GM19193 (cell line): Measurements from ENCODE around the gene CUL2.
A peak's percentile ranks its signal among the peaks of the same experiment; 100 is the strongest.

ENCODE experiments used
- POLR2A ChIP-seq: IDR thresholded peaks from 4 replicates; pipeline ENCODE4 v1.6.1; 2011; ENCODE audit not compliant: insufficient read depth, insufficient read length; ENCODE audit errors: extremely low read depth

The CUL2 gene

DNA sequence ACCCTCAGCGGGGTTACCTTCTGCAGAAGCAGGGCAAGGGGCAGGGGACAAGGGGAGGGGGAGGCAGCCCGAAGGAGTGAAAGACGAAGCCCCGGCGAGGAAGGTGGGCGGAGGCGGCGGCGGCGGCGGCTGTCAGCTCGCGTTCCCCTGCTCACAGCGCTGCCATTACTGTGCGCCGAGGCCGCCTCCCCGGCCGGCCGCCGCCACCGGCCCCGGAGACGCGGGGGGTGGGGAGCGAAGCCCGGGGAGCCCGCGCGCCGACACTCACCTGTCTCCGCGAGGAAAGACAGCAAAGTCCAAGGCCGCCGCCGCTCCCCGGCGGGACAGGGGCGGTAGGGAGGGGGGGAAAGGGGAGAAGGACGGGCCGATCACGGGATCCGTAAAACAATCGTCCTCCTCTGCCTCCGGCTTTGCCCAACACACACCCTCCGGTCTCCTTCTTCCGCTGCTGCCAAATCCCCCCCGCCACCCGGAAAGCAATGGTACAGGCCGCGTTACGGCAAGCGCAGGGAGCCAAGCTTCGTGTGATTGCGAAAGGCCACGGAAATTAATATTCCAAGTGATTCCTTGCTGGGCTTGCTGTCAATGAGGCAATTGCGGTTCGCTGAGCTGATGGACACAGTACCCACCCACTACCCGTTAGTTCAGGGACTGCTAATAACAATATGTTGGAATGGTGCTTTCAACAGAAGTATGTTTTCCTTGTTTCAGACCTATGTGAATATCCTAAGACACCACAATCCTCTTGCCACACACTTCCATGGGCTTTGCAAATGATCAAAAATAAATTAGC is at the start of gene CUL2:
CUL2 (minus strand) TSS at position 180 of the 793 bp plus-strand sequence. CDS start 19,024 bp downstream, outside the sequence.
- peak; percentile 43 for TF ChIP-seq POLR2A

DNA sequence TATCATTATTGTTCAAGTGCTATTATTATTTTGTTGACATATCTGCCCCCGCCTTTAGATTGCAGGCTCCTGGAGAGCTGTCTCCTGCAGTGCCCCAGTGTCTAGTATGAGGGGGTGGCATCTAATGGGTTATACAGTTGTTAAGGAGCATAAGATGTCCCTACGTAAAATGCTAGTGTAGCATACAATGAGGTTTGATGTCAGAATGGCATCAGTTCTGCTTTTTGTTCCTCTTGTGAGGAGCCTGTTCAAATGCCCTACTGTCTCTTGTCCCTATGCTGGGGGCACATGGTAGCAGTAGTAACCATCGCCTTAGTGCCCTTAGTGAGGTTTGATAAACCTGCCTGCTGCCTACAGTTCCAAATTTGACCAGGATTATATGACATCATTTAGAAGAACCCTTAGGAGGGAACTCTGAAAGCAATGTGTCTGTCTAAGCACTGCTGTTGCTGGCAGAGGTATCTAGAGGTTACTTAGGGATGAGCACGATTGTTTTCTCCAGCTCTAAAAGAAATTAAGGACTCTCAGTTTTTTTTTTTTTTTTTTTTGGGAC is 46.2 kb upstream of the CUL2 start:
- peak; percentile 33 for TF ChIP-seq POLR2A

DNA sequence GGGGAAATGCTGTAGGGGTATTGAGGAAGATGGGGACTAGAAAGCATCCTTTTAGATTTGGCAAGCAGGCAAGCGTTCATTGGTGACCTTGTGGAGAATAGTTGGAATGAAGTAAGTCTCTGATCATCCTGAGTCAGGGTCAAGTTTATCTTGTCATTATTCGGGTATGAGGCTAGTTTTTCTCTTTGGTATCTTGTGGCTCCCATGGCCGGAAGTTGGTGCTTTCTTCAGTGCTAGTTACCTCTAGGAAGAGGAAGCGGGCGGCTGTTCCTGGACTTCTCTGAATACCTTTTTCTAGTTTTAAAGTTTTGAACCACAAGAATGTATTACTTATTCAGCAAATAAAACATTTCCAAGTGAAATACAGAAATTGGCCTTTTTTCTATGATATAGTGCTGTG is 45.7 kb upstream of the CUL2 start:
- no peak for TF ChIP-seq POLR2A

DNA sequence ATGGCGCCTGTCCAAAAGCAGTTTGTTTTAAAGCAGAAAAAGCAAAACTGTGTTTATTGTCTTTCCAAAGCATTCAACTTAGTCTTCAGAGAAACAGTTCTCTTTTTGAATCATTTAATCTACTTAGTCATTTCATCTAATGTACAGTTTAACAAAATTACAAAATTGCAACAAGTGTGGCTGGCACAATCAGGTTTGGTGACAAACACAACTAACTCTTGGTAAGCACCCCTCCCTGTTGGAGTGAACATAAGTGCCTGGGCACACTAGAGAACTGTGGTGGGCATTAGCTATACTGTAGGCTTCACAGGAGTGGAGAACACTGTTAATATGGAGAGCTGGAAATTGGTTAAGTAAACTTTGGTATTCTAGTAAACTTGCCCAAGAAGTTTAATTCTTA is 43.4 kb upstream of the CUL2 start:
- TF ChIP-seq POLR2A, result no peak

DNA sequence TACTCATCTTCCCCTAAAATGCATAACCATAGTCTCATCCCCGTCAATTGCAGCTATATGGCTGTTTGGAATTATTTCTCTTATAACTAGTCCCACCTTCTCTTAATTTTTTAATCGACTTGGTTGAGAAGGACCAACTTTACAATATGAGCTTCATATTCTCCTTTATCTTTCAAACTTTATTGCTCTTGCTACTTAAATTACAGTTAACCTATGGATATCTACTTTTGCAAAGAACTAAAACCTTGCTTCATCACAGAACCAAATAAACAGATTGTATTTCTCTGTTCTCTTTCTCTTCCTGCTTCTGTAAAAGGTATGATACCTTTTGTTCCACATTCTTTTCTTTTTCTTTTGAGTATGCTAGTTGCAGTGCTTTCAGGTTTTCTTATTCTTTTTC is 42.6 kb upstream of the CUL2 start:
- no peak for TF ChIP-seq POLR2A

DNA sequence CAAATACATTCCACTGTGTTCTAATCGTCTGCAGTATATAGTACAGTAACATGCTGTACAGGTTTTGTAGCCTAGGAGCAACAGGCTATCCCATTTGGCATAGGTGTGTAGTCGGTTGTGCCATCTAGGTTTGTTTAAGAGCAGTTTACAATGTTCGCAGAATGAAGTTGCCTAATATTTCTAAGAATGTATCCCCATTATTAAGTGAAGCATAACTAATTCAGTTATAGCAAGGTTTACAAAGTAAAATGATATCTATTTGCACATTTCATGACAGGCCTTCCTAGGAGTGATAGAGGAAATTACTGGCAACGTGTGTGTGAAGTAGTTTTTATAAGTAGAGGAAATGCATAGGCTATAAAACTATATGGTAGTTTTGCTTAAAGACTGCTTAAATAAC is 40.5 kb upstream of the CUL2 start:
- no peak for TF ChIP-seq POLR2A

DNA sequence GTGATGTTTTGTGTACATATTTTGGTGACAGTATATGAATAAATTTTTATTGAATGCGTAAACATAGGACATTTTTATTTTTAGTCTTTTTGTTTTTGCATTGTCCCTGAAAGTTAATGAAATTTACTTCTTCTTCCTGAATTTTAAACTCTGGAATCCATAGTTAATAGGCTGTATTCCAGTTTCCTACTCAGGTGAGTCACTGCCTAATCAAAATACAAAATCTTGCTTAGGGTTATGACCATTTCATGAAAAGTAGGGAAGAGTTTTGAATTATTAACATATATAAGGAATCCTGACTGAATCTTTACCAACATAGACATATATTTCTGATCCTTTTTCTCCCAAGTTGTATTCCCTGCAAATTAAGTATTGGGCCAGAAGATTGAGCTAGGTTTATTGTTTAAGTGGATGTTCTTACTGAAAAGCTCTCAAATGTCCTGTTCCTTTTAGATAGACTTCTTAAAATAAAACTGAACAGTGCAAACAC is 39.1 kb upstream of the CUL2 start:
- TF ChIP-seq POLR2A, result no peak

DNA sequence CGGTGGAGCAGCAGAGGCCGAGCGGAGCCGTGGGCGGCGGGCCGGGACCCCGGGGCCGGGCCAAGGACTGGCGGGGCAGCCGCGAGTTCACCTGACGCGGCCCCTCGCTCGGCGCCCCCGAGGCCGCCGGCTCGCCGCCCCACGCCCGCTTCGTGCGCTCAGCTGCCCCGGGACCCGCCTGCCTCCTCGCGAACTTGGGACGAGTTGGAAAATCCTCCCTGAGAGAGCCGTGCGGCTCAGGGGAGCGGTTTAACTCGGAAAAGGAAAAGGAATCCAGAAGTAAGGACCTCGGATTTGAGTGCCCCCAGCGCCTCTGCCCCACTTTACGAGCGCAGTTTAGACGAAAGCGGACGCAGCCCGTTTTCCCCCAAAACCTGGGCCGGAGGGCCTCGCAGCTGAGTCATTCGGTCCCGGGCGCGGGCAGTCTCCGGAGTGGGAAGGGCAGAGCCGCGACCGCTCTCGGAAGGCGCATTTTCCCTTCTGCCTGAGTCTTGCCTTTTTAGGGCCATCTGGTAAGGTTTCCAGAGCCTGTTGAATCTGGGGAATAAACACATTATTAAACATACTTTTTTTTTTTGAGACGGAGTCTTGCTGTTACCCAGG is 37.2 kb upstream of the CUL2 start:
- no peak for TF ChIP-seq POLR2A

DNA sequence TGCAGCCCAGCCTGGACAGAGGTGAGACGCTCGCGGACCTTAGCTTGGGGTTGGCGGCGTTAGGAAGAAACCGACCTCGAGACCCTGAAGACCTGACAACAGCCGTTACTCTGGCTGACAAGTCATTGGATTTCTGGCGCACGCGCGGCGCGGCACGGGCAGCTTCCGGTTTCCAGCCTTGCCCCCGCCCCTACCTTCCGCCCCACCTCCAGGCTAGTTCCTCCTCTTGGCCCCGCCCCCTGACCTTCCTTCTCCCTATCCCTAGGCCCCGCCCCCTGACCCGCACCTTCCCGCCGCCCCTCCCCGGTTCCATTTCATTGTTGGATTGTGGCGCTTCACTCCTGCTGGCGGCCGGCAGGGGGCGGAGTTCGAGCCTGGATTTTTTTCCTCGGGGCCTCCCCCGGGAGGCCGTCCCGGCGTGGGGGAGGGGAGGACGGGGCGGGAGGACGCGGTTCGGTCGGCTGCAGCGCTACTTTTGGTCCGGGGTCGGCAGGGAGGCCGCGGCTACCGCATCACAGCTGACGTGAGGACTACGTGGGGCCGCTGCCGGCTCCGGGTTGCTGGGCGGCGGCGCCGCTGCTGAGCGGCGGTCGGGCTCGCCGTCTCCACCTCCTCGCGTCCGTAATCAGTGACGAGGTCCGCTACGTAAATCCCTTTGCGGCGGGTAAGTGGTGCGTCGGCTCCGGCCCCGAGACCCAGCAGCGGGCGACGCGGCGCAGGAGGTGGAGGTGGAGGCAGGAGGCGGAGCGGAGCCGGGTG is 36.6 kb upstream of the CUL2 start, which contains the start of gene CREM:
CREM (plus strand) TSS at position 317 of the 759 bp plus-strand sequence. CDS start 10,990 bp downstream, outside the sequence.
- peak; percentile 94 for TF ChIP-seq POLR2A

DNA sequence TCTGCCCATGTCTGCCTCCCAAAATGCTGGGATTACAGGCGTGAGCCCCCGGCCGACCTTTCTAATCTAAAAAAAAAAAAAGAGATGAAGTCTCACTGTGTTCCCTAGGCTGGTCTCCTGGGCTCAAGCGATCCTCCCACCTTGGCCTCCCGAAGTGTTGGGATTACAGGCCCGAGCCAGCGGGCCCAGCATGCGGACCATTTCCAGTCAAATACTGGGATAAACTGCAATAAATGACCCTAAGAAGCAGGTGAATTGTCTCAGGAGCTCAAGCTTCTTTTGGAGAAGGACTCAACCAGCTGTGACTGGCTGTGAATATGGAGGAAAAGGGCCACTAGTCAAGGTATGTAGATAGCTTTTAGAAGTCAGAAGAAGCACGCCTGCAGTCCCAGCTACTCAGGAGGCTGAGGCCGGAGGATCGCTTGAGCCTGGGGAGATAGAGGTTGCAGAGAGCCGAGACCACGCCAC is 36.0 kb upstream of the CUL2 start:
- TF ChIP-seq POLR2A, result no peak

DNA sequence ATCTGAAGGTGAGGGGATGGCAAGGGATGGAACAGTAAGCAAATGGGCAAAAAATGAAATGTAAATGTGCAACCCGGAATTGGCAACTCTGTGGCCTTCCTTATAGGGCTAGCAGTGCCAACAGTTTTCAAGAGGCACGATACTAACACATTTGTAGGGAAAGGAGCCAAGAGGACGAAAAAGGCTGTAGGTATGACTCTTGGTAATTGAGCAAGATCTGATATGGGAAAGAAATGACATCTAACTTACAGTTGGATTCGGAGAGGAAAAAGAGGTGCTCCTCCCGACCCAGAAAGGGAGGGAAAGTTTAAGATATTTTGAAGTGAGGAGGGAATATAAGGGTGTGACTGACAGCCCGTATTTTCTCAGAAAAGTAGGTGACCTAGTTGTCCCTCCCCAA is 34.4 kb upstream of the CUL2 start:
- no peak for TF ChIP-seq POLR2A

DNA sequence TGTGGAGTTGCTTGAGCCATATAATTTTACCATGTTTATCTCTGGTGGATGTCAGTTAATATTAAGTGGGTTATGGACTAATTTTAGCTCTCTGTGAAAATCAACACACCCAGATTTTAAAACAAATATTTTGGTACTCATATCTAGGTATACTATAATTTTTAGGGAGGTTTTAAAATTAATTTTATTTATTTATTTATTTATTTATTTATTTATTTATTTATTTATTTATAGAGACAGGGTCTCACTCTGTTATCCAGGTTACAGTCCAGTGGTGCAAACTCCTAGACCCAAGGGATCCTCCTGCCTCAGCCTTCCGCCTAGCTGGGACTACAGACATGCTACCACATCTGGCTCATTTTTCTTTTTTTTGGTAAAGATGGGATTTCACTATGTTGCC is 29.2 kb upstream of the CUL2 start:
- TF ChIP-seq POLR2A, result no peak

DNA sequence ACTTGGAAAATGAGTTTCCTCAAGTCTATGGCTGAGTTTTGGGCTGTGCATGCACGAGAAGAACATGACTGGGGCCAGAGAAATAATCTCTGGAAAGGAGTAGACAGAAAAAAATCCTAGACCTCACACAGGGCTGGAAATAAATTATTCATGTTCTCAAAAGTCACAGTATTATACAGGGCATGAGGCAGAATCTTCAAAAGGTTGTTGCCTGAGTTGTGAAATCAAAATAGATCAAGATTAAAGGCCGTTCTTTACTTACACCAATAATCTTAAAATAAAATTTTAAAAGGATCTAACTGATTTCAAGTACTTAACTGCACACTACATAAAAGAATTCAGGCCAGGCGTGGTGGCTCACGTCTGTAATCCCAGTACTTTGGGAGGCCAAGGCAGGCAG is 22.4 kb upstream of the CUL2 start:
- TF ChIP-seq POLR2A, result no peak

DNA sequence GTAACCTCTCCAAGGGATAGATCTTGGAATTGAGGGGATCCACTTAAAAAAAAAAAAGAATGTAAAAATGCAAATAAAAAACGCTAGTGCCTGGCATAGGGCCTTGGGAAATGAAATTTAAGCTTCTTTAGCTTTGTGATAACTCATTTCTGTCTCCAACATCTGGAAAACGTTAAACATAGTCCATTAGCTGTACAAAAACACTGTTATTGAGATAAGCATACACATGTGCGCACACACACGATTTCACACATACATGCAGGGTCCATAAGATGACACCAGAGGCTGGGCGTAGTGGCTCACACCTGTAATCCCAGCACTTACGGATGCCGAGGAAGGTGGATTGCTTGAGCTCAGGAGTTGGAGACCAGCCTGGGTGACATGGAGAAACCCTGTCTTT is 13.7 kb upstream of the CUL2 start:
- TF ChIP-seq POLR2A, result no peak

DNA sequence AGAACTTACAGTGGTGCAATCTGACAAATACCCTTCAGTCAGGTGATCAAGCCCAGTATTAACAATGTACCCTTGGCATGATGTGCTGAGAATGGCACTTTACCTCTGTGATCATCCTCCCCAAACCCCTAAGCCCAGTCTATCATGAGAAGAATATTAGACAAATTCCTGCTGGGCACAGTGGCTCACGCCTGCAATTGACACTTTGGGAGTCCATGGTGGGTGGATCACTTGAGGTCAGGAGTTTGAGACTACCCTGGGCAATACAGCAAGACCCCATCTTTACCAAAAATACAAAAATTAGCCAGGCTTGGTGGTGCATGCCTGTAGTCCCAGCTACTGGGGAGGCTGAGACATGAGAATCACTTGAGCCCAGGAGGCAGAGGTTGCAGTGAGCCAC is 7.4 kb upstream of the CUL2 start:
- TF ChIP-seq POLR2A, result no peak

DNA sequence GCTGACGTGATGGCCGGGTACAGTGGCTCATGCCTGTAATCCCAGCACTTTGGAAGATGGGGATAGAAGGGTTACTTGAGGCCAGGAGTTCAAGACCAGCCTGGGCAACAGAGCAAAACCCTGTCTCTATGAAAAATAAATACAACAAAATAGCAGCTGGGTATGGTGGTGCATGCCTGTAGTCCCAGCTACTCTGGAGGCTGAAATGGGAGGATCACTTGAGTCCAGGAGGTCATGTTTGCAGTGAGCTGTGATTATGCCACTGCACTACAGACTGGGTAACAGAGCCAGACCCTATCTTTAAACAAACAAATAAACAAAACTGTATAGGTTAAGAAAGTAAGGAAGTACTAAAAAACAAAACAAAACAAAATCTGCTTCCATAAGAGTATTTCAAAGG is 6.2 kb upstream of the CUL2 start:
- TF ChIP-seq POLR2A, result no peak

DNA sequence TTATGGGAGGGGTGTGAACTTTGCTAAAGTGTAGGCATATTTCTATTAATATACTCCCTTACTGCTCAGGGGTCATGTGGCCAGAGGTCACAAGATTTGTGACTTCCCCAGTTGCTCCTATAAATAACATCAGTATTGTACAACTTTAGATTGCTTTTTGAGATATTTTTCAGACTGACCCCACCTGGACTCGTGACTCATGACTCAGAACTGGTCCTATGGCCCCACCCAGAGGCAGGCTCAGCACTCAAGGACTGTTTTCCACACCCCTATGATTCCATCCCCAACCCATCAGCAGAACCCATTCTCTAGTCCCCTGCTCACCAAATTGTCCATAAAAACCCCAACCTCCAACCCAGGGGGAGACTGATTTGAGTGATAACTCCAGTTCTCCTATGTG is 2.7 kb upstream of the CUL2 start:
- TF ChIP-seq POLR2A, result no peak
